NOMO-1 treated with dmso at 0.1 percent for 144 hours (cell line): ENCODE results near the gene ZNF746.
"Not testable (repeated sequence)": the region's sequence is repeated elsewhere in the genome, so short reads cannot be mapped to it uniquely, and the experiment has no call there.

Experiments used
- DNase-seq: peaks from one replicate; lab custom pipeline; 2025; ENCODE audit not compliant: unreplicated experiment; lab: John Stamatoyannopoulos, UW

Gene ZNF746

DNA sequence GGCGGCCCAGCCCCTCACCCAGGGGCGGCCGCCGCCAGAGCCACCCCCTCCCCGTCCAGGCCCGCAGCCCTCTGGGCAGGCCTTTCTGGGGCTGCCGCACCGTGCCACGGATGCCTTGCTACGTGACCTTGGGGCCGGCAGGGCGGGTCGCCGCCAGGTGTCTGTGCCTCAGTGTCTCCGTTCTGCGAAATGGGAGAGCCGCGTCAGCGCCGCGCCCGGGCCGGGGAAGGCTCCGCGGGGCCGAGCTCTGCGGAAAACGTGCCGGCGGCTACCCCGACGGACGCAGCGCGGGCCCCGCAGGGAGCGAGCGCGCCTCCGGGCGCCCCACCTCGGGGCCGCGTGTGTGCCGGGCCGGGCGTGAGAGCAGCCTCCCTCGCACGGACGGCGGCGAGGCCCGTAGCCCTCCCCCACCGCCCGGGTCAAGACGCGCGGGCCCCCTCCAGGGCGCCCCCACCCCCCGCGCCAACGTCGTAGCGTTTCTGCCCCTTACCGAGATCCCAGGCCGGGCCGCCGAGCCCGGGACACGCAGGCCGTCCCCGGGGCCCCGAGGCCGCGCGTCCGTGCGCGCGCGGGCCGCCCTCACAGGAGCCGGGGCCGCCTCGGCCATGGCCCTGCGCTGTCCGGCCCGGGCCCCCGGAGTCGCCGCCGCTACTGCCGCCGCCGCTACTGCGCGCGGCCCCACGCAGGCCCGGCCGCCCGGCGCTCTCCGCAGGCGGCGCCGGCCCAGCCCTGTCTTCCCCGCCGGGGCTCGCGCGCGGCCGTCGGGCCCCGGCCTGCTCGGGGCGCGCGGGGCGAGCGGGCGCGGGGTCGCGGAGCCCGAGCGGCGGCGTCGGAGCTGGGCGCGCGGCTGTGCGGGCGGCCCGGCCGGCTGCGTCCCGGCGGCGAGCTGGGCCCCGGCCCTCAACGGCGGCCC, 37.8 kb downstream of the ZNF746 start:
- DNase-seq = no peak

GRCh38 chr7:149459201-149459539, 38.4 kb downstream of the ZNF746 start:
- DNase-seq = no peak

DNA sequence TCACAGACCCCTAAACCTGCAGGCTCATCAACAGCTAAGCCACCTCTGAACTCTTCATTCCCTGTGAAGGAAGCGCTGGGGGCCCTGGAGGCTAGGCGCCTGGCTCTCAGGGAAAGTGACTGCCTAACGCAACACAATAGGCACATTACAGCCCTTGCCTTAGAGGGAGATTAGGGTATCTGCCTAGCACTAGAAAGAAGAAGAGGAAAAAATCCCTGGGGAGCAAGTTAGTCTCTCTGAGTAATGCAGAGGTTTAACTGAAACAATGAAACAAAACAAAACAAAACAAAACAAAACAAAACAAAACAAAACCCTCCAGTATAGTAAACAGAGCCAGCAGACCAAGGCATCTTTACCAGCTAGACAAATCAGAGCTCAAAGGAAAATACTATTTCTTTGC, 39.4 kb downstream of the ZNF746 start:
- DNase-seq = no peak

DNA sequence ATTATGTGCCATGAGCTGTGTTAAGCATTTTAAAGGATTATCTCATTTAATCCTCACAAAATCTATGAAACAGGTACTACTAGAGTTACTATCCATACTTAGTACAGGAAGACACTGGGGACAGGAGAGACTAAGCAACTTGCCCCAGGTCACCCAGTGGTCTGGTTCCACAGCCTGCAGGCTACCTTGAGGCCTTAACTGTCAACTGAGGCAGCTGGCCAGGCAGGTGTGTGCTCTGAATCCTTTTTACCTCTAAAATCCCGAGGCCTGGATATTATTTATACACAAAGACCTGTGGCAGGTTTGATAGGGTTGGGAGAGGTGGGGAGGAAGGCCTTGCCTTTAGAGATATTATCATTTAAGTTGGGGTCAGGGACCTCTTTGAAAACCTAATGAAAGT, 39.8 kb downstream of the ZNF746 start:
- DNase-seq = no peak

DNA sequence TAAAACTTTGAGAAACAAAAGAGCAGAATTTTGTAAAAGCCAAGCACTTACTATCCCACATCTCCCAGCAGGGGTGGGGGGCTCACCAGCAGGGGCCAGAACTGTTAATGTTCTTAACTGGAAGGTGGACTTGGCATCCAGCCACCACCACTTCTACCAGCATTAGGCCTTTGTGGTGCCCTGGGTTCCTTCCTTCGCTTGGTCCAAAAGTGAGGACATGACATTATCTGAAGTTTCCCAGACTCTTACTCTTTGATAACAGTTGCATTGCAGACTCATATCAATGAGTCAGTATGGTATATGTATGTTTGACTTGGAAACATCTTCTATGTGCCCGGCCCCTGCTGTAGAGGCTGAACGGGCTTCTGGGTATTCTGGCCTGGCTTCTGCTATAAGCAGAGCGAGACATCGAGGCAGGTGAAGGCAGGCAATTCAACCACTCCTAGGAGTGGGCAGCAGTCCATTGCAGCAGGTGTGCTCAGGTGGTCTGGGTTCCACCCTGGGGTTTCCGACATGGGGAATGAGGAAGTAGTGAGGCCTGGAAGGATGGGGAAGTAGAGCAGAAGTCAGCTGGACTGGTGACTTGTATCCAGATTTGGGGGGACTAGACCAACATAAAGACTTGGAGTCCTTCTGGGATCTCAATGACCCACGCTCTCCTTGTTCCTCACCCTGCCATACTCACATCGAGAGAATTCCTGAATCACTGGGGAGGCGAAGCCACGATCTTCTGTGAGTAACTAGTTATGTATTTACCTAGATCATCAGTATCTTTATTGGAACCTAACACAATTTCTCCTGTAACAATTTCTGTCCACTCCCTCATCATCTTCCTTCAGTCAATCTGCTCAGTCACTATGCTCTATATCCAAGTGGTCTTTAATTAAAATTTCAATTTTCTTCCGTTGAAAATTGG, 40.8 kb downstream of the ZNF746 start:
- no peak for DNase-seq

DNA sequence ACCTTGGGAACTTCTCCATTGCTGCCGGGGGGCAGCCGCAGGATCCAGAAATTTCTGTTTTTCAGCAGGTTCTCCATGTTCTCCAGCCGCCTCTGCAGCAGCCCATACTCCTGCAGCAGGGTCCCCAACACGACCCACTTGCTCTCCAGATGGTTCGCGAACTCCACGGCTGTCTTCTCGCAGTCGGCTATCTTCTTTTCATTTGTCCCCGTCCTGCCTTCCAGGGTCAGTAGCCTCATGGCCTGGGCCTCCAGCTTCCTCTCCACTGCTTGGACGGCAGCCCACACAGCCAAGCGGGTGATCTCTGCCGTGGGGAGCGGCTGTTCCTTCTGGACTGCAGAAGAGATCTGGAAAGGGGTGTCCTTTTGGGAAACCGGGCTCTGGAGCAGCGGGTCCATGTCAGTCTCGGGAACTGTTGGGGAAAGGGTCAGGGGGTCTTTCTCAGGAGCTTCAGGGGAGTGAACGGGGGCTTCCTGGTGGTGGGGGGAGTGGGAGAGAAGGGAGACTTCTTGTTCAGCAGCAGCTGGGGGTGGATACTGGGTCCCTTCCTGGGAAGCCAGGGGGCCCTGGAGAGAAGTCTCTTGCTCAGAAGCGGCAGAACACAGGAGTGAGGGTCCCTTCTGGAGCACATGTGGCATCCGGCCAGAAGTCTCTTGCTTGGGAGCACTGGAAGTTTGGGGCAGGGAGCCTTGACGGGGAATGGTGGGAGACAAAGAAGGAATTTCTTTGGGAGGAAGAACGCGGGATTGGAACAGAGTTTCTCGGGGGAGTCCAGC, 42.2 kb downstream of the ZNF746 start:
- no peak for DNase-seq

DNA sequence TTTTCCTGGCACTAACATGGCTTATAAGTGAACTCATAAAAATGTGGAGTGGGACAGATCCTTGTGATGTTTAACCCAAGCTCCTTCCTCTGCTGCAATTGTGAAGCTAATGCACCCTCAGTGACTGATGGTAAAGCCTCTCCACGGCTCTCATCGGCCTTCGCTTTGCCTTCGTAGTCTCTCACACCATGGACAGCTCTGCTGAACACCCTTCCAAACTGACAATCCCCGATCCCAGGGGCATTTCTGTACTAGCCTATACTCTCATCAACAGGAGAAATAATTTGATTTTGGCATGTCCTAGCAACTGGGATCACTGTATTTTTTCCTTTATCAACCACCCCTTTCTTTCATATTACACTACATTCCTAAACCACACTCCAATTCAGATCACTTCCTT, 42.9 kb downstream of the ZNF746 start:
- no peak for DNase-seq

DNA sequence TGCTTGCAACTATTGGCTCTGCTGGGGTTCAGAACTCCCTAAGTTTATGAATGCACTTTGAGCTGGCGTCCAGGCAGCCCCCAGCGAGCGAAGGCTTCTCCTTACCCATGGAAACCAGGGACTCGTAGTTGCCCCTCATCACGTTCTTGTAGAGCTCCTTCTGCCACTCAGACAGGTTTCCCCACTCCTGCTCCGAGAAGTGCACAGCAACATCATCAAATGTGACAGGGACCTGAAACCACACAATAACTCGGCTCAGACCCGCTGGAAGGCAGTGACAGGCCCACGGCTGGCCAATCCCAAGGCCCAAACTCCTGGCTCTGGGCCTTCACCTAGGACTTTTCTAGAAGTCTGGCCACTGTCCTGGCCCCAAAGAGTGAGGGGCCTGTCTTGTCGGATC, 43.6 kb downstream of the ZNF746 start:
- no peak for DNase-seq

GRCh38 chr7:149450821-149451220, 46.8 kb downstream of the ZNF746 start:
- no peak for DNase-seq

- no peak for DNase-seq
Measured at GRCh38 chr7:149449897-149450296, 47.7 kb downstream of the ZNF746 start.

- no peak for DNase-seq
Measured at GRCh38 chr7:149448961-149449360, 48.6 kb downstream of the ZNF746 start.

- DNase-seq = not testable (repeated sequence)
Measured at GRCh38 chr7:149446026-149446425, 51.6 kb downstream of the ZNF746 start.

DNA sequence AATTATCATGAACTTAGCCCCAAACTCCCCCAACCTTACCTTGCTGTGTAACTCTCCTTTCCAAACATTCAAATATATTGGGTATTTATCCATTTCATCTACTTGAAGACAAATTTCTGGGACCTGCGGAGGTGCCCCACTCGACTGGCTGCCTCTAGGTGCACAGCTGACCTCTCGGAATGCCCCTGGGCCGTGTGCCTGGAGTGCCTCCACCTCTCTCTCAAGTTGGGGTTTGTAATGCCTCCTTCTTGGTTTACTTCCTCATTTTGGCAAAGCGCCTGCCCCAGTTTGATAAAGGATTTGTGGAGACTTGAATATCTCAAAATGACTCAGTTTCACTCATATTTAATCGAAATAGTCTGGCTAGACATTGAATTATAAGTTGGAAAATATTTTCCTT, 53.3 kb downstream of the ZNF746 start:
- no peak for DNase-seq

DNA sequence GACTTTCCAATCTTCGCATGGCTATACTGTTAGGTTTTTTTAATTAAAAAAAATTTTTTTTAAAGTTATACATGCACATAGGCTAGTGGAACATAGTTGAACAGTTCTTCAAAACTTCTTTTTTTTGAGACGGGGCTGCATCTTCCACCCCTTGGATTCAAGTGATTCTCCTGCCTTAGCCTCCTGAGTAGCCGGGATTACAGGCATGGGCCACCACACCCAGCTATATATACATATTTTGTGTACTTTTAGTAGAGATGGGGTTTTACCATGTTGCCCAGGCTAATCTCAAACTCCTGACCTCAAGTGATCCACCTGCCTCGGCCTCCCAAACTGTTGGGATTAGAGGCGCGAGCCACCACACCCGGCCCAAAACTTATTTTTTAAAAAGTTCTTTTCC, 54.1 kb downstream of the ZNF746 start:
- no peak for DNase-seq

GRCh38 chr7:149442924-149443323, 54.7 kb downstream of the ZNF746 start:
- no peak for DNase-seq

DNA sequence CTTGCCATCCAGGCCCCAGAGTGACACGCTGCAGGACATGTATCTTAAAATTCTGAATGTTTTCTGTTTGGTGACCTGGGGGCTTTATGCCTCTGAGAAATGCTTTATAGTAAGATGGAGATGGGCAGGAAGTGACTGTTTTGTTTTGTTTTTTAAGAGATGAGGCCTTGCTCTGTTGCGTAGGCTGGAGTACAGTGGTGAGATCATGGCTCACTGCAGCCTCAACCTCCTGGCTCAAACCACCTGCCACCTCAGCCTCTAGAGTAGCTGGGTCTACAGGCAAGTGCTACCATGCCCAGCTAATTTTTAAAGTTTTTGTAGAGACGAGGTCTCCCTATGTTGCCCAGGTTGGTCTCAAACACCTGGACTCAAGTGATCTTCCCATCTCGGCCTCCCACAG, 57.4 kb downstream of the ZNF746 start:
- no peak for DNase-seq

DNA sequence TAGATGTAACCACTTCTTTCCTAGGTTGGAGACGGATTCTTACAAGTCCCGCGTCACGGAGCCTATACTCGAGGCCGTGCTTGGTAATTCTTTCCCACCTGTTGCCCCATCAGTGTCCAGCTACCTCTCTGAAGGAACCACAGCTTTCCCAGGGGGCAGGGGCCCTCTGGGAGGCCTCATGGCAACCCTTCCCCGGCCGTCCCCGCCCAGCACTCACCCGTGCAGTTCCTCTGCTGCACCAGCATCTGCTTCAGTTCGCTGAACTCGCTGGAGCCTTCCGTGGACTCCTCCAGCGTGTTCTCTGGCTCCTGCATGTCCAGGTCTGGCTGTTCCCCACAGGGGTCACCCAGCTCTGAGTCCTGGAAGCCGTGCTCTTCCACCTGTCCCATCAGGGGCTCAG, 61.3 kb downstream of the ZNF746 start:
- no peak for DNase-seq

DNA sequence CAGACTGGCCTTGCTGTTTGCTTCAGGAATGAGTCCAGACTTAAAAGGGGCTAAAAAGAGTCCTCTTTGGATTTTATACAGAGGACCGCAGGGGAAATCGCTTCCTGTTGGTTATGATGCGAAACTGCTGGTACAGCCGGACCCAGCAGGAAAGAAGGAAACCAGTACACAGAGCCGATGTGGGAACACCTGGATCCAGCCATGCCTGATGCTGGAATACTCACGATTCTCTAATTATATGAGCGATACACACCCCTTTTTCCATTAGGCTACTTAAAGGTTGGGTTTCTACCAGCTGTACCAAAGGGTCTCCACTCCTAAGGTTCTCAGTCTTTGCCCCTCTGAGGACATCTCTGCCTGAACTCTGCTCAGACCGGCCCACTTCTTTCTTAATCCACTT, 64.5 kb downstream of the ZNF746 start:
- DNase-seq = no peak

DNA sequence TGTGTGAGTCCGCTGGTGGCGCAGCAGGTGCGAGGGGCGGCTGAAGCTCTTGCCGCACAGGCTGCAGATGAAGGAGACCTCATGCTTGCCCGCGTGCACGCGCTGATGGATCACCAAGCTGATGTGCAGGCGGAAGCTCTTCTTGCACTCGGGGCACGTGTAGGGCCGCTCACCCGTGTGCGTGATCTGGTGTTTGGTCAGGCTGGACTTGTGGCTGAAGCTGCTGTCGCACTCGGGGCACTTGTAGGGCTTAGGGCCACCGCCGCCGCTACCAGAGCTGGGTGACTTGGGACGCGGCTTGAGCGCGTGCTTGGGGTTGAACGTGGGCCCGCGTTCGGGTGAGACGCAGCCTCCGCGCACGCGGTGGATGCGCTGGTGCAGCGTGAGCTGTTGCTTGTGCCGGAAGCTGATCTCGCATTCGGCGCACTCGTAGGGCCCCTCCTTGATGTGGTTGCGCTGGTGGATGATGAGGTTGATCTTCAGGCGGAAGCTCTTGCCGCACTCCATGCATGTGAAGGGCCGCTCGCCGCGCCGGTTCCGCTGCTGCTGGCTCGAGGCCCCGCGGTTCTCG, 65.4 kb downstream of the ZNF746 start:
- no peak for DNase-seq

DNA sequence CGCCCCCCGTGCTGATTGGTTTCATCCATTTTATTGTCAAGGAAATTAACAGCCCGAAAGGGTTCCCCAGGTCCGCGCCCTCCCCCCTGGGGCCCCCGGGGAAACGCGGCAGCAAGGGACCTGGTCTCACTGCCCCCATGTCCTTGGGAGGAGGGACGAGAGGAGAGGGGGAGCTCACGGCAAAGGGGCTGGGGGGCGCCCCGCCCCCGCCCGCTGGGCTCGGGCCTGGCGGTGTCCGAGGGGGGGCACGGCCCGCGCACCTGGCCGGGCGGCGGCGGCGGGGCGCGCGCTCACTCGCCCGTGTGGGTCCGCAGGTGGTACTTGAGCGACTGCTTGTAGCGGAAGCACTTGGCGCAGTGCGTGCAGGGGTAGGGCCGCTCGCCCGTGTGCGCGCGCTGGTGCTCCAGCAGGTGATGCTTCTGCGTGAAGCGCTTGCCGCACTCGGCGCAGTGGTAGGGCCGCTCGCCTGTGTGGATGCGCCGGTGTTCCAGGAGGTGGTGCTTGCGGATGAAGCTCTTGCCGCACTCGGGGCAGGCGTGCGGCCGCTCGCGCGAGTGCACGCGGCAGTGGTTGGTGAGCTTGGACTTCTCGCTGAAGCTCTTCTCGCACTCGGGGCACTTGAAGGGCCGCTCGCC, 66.0 kb downstream of the ZNF746 start:
- DNase-seq = no peak

GRCh38 chr7:149430192-149430591, 67.4 kb downstream of the ZNF746 start:
- DNase-seq = no peak
